ENCODE measurements around the gene ITIH3.
A peak's percentile ranks its signal among the peaks of the same experiment; 100 is the strongest.

Gene ITIH3

GRCh38 chr3:52816654-52817053 is 22.1 kb downstream of the ITIH3 start:
- TF ChIP-seq POLR2A (IDR thresholded peaks at IDR 0.05; ENCODE audit: low read length), result no peak
- no peak for TF ChIP-seq GATA1 (IDR thresholded peaks at IDR 0.05; ENCODE audit: low read depth, low read length)
- no peak for DNase-seq

GRCh38 chr3:52817221-52817620 is 22.6 kb downstream of the ITIH3 start:
- TF ChIP-seq GATA1 (IDR thresholded peaks at IDR 0.05; ENCODE audit: low read depth, low read length) (no peak), POLR2A (IDR thresholded peaks at IDR 0.05; ENCODE audit: low read length) (no peak)

GRCh38 chr3:52817860-52818259 is 23.3 kb downstream of the ITIH3 start:
- TF ChIP-seq POLR2A (IDR thresholded peaks at IDR 0.05; ENCODE audit: low read length), result no peak
- no peak for TF ChIP-seq GATA1 (IDR thresholded peaks at IDR 0.05; ENCODE audit: low read depth, low read length)
- DNase-seq, result no peak

More at GRCh38 chr3:52817221-52817620, 22.6 kb downstream of the ITIH3 start:
- DNase-seq, result no peak

GRCh38 chr3:52819936-52820335 is 25.3 kb downstream of the ITIH3 start:
- DNase-seq, result no peak
- TF ChIP-seq POLR2A (IDR thresholded peaks at IDR 0.05; ENCODE audit: low read length) (no peak), GATA1 (IDR thresholded peaks at IDR 0.05; ENCODE audit: low read depth, low read length) (no peak)

GRCh38 chr3:52820736-52821135 is 26.1 kb downstream of the ITIH3 start:
- TF ChIP-seq GATA1 (IDR thresholded peaks at IDR 0.05; ENCODE audit: low read depth, low read length) (no peak), POLR2A (IDR thresholded peaks at IDR 0.05; ENCODE audit: low read length) (no peak)

GRCh38 chr3:52822363-52822762 is 27.8 kb downstream of the ITIH3 start:
- TF ChIP-seq POLR2A (IDR thresholded peaks at IDR 0.05; ENCODE audit: low read length), result no peak
- no peak for TF ChIP-seq GATA1 (IDR thresholded peaks at IDR 0.05; ENCODE audit: low read depth, low read length)
- no peak for DNase-seq

More at GRCh38 chr3:52820736-52821135, 26.1 kb downstream of the ITIH3 start:
- peak; percentile 33 to 57 for DNase-seq

- DNase-seq, result no peak
- TF ChIP-seq POLR2A (IDR thresholded peaks at IDR 0.05; ENCODE audit: low read length) (no peak), GATA1 (IDR thresholded peaks at IDR 0.05; ENCODE audit: low read depth, low read length) (no peak)
Measured at GRCh38 chr3:52824037-52824436, 29.4 kb downstream of the ITIH3 start.

GRCh38 chr3:52827441-52827840 is 32.8 kb downstream of the ITIH3 start:
- TF ChIP-seq GATA1 (IDR thresholded peaks at IDR 0.05; ENCODE audit: low read depth, low read length) (no peak), POLR2A (IDR thresholded peaks at IDR 0.05; ENCODE audit: low read length) (no peak)
- DNase-seq, result no peak

- TF ChIP-seq GATA1 (IDR thresholded peaks at IDR 0.05; ENCODE audit: low read depth, low read length) (no peak), POLR2A (IDR thresholded peaks at IDR 0.05; ENCODE audit: low read length) (no peak)
- DNase-seq, result no peak
Measured at GRCh38 chr3:52827866-52828376, 33.3 kb downstream of the ITIH3 start.

- no peak for DNase-seq
- TF ChIP-seq POLR2A (IDR thresholded peaks at IDR 0.05; ENCODE audit: low read length) (no peak), GATA1 (IDR thresholded peaks at IDR 0.05; ENCODE audit: low read depth, low read length) (no peak)
Measured at GRCh38 chr3:52829482-52829881, 34.9 kb downstream of the ITIH3 start.

GRCh38 chr3:52829906-52830463 is 35.4 kb downstream of the ITIH3 start:
- no peak for DNase-seq
- TF ChIP-seq POLR2A (IDR thresholded peaks at IDR 0.05; ENCODE audit: low read length) (no peak), GATA1 (IDR thresholded peaks at IDR 0.05; ENCODE audit: low read depth, low read length) (no peak)

- no peak for TF ChIP-seq GATA1 (IDR thresholded peaks at IDR 0.05; ENCODE audit: low read depth, low read length)
- no peak for TF ChIP-seq POLR2A (IDR thresholded peaks at IDR 0.05; ENCODE audit: low read length)
- no peak for DNase-seq
Measured at GRCh38 chr3:52830535-52831258, 36.1 kb downstream of the ITIH3 start, which contains the start of gene ITIH4. TSS of gene ITIH4 (minus strand) at chr3:52830672. CDS start at chr3:52830642, 30 bp downstream.

- TF ChIP-seq POLR2A (IDR thresholded peaks at IDR 0.05; ENCODE audit: low read length) (no peak), GATA1 (IDR thresholded peaks at IDR 0.05; ENCODE audit: low read depth, low read length) (no peak)
- peak in 1 of 2 experiments; percentile 37 for DNase-seq
Measured at GRCh38 chr3:52831500-52832301, 37.1 kb downstream of the ITIH3 start.

GRCh38 chr3:52833202-52833601 is 38.6 kb downstream of the ITIH3 start:
- DNase-seq, result no peak
- TF ChIP-seq GATA1 (IDR thresholded peaks at IDR 0.05; ENCODE audit: low read depth, low read length), result no peak
- TF ChIP-seq POLR2A (IDR thresholded peaks at IDR 0.05; ENCODE audit: low read length), result no peak

Measured in erythroblast (primary cell).